GM15510 (cell line): Measurements from ENCODE around the gene AQP2.

ENCODE experiments used
- POLR2A ChIP-seq: IDR thresholded peaks from 3 replicates; pipeline ENCODE4 v1.6.1; 2011; ENCODE audit warnings: borderline replicate concordance; ENCODE audit not compliant: insufficient read length; ENCODE audit errors: extremely low read depth

The AQP2 gene

DNA sequence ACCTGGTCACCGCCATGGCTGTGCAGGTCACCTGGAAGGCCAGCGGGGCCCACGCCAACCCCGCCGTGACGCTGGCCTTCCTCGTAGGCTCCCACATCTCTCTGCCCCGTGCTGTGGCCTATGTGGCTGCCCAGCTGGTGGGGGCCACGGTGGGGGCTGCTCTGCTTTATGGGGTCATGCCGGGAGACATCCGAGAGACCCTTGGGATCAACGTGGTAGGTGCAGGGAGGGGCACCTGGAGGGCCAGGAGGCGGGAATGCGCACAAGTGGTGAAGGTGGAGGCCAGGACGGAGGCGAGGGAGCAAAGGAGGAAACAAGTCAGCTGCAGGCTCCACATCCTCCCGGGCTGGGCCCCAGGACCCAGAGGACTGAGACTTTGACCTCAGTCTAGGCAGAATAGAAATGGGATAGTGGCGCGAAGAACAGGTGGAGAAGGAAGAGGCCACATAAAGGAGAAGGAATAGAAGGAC is 22.9 kb downstream of the AQP2 start:
- no peak for TF ChIP-seq POLR2A

DNA sequence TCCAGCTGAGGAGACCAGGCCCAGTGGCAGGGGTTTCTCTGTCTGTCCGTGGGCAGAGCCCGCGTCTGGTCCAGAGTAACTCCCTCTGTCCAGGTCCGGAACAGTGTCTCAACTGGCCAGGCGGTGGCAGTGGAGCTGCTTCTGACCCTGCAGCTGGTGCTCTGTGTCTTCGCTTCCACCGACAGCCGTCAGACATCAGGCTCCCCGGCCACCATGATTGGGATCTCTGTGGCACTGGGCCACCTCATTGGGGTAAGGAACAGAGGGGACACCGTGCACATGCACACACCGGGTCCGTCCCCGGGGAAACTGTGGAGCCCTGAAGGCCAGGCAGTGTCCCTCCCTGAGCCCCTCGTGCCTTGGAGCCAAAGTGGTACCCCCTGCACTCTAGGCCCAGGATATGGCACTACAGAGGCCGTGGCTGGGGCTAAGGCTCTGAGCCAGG is 23.7 kb downstream of the AQP2 start:
- no peak for TF ChIP-seq POLR2A

DNA sequence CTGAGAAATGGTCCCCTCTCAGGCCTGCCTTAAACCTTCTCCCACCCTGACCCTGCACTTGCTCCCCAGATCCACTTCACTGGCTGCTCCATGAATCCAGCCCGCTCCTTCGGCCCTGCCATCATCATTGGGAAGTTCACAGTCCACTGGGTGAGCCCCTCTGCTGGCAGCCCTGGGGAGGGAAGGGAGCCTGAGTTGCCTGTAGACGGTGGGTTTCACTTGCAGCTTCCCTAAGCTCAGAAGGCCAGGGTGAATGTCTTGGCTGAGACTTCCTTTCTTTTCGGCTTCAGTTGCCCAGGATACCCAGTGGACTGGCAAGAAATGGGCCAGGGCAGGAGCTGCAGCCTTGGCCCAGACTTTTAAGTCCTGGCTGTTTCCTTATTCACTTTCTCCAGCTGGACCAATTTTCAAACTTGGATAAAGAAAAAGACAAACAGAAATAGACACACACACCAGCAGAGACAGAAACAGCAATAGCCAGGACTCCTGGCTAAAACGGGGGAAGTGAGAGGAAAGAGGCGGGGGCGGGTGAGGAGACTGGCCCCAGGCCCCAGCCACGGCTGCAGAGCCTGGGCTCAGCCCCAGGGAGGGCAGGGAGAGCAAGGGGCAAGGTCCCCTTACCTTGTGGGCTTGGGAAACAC is 24.3 kb downstream of the AQP2 start:
- no peak for TF ChIP-seq POLR2A

DNA sequence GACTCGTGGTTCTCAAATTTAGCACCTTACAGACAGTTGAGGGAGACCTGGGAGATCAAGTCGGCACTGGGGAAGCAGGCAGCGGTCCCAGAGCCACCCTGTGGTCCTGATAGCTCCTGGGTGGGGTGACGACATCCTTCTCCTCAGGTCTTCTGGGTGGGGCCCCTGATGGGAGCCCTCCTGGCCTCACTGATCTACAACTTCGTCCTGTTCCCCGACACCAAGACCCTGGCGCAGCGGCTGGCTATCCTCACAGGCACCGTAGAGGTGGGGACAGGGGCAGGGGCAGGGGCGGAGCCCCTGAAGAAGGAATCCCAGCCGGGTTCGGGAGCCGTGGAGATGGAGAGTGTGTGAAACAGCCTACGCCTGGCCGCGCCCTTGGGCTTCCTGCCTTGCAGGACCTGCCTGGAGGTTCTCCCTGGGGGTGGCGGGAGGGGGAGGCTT is 24.8 kb downstream of the AQP2 start:
- TF ChIP-seq POLR2A: no peak

DNA sequence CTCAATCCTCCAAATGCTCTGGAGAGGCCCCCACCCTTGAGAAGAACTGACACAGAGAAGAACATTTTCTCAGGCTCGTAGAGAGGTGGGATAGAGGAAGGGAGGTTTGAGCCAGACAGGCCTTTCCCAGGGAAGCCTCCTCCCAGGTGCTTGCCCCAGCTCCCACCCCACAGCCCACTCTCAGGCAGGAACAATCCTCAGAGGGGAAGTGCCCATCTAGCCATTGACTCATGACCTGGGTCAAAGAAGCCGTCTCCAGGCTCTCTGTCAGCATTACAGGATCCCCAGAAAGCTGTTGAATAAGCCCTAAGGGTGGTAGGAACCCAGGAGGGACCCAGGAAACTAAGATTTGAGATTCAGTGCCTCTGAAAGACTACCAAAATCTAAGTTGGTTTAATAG is 26.0 kb downstream of the AQP2 start:
- no peak for TF ChIP-seq POLR2A

DNA sequence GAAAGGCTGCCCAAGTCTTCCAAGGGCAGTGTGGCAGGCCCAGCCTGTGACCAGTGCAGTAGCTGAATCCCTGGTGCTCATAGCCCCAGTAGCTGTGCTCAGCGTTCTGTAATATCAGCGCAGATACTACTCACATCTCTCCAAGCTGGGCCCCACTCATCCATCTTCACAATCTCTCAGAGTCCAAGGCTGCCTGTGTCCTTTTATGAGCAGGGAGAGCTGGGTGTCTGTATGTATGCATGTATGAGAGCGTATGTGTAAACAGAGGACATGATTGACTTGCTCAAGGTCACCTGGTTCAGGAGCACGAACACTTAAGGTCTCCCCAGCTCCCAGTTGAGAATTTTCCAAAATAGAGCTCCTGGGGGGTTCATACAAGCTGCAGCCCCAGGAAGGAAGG is 27.6 kb downstream of the AQP2 start:
- no peak for TF ChIP-seq POLR2A

DNA sequence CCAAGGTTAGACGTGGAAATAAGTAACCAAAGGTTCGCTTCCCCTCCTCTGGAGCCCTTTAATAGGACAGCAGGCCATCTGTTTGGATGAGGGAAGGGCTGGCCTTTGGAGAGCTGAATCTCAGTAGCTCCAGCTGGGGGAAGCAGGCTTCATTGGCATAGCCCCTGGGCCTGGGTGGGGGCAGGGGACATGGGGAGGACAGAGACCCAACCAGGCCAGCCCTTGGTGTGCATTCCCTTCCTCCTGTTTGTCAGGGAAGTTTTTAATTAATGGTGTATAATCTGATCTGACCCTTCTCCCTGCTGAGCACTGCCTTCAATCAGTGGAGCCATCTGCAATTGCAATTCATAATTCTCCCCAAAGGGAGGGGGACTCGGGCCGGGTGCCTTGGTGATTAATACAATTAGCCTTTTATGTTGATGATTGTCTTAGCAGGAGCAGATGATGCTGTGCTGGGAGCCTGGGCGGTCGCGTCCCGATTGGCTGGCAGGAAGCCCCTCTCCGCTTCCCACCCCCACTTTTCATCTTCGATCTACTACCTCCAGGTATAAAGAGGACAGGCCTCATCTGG is 28.6 kb downstream of the AQP2 start:
- TF ChIP-seq POLR2A: no peak

DNA sequence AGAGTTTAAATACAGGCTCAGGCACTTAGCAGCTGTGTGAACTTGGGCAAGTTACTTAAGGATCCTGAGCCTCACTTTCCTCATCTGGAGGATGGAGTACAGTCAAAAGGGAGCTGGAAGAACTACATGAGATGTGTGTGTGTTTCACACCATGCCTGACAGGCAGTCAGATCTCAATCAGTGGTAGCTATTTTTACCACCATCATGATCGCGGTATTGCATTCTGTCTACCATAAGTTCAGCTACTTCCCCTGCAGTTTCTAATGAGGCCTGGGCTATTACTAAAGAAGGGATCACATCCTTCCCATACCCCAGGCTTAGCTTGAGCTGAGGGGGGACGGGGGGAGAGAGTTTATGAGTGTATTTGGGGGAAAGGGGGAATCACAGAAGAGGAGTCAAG is 29.3 kb downstream of the AQP2 start:
- TF ChIP-seq POLR2A: no peak

DNA sequence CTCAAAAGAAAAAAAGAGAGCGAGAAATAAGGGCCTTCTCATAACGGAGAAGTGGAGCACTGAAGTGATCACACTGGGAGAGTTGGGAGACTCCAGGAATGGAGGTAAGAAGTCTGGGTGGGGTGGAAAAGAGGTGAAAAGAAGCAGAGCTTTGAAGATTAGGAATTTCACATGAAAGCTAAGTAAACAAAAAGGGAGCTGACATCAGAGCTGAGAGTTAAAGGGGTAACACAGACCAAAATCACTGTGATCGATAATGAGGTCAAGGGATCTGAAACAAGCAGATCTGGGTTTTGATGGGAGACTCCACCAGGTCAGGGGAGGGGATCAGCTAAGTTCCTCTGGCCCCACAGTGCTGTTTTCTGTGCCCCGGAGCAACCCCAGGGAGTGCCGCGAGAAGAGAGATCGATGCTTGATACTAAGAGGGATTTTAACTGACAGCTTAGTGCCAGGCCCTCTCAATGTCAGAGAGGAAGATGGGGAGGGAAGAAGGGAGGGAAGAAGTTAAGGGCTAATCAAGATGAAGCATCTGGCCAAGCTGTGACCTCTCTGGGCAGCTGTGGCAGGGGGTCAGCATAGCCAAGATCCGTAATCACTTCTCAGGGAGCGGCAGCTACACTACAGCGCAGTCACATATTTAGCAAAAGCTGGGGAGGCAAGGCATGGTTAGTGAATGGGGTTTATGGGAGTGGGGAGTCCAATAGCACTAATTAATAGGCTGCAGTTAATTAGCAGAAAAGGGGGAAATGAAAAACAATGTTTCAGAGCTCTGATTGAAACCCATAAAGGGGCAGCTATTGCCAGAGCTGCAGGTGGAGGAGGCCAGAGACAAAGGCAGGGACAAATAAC is 30.2 kb downstream of the AQP2 start:
- TF ChIP-seq POLR2A: no peak

DNA sequence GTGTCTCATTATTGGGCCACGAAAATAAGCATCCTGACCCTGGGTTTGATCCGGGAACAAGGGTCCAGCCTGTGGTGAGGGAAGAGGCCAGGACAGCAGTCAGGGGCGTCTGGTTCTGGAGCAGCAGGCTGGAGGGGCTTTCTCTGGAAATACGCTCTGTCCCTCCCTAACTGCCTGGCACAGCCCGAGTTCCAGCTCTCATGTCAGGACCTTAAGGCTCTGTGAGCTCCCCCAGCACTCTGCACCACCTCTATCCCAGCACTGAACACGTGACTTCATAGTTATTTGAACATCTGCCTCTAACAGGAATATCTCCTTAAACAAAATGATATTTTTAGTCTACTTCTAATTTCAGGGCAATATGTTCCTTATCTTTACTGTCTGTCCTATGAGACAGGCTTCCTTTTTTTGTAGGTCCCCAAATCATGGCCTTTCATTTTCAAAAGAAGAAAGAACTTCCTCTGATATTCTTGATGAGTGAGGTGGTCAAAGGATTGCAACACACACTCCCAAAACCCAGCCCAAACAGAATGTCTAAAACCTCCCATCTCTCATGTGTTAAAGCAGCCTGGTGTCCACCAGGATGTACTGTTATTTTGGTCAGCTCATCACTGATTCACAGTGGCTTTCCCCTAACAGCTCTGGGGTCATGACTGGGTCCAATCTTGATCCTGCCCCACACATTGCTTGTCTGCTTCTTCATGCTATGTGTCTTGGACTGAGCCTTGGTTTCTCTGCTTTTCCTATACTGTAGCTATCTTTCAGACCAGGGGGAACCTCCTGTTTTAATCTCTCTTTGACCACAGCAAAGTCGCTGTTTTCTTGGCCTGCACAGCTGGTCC is 31.9 kb downstream of the AQP2 start:
- no peak for TF ChIP-seq POLR2A

DNA sequence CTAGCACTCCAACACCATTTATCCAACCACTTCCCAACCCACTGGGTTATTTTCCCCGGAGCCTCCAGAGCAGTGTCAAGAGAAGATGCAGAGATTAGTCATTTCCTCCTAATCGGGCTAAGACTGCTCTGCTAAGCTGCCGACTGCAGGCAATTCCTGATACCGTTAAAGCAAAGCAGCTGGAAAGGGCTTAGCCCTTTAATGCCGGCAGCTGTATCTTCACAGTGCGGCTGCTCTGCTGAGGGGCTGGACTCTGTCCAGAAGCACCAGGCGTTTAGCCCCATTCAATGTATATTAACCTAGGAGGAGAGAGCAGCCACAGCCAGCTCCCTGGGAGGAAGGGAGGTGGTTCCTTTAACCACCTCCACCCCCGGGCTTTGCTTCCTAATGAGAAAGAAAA is 33.4 kb downstream of the AQP2 start:
- TF ChIP-seq POLR2A: no peak

DNA sequence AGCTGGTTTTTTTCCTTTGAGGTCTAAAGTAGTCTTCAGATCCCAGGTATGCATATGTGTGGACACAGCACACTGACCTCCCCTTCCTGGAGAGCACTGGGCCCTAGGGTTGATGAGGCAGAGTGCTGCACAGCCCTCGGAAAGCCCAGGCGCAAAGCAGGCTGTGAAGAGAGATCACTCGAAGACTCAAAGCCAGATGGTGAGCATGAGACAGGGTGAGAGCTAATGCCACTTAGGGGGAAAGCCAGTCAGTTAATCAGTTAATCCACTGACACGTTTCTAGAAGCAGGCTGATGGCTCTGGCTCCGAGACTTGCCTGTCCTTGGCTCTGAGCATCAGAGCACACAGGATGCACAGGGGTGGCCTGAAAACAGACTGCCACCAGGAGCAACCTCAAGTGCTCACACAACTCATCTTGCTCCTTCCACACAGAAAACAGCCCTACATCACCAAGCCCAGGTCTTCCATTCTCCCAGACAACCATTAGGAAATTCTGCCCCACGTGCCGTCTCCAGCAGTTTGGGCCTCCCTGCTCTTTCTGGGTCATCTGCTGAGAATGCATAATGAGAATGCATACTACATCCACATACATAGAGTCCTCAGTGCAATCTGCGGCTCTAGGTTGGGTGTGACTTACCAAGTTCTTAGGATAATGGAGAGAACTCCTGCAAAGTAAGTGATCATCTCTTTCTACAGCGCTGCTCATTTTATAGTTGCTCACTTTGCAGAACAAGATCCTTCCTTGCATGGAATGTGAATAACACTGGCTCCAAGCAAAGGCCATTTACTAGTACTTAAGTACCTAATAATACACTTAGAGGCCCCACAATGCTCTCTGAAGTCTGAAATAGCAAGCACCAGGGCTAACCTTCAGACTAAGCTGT is 34.2 kb downstream of the AQP2 start:
- TF ChIP-seq POLR2A: no peak

DNA sequence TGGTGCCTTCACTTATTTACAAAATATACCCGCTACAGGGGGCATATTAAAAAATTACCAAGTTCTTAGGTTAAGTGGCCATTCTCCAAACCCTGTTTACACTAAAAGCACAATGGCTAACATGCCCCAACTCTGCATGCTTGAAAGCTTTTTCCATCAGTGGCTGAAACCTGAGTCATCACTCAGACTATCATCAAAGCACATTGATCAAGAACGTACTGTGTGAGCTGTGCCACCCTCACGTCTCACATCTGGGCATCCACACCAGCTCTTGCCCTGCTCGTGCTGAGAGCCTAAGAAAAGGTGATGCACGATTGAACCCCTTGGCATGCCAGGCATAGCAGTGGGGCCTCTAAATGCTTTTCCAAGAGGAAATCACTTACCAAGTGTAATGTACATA is 35.4 kb downstream of the AQP2 start:
- no peak for TF ChIP-seq POLR2A
